Tibial artery (tissue), 4 donors: ENCODE results near the gene SLC6A2.

Experiments used
- DNase-seq, 2 donors: peaks; one replicate each; pipeline ENCODE4 v3.0.0-alpha.2; 2019
- H3K27ac ChIP-seq, 2 donors: fragments of 200-600 bp; sonication (generic) in 1 of 2; 1 replicate in 1 of 2; 2 replicates in 1 of 2; pipeline ENCODE4 v1.5.1; 2018 to 2019; ENCODE audit warnings: mild to moderate bottlenecking in 1 of 2
- H3K27me3 ChIP-seq, 2 donors: fragments of 200-600 bp; sonication (generic) in 1 of 2; one replicate each; pipeline versions ENCODE4 v1.5.1 to v1.6.0; 2016 to 2019
- H3K36me3 ChIP-seq, 3 donors: fragments of 200-600 bp; sonication (generic) in 2 of 3; one replicate each; pipeline ENCODE4 v1.5.1; 2016 to 2019; ENCODE audit warnings: mild to moderate bottlenecking in 2 of 3
- H3K4me1 ChIP-seq, 4 donors: fragments of 200-600 bp; sonication (generic) in 2 of 4; 1 replicate in 3 of 4; 2 replicates in 1 of 4; pipeline ENCODE4 v1.5.1; 2016 to 2019
- H3K4me3 ChIP-seq, 2 donors: fragments of 200-600 bp; sonication (generic) in 1 of 2; 1 replicate in 1 of 2; 2 replicates in 1 of 2; pipeline ENCODE4 v1.5.1; 2018 to 2019; ENCODE audit warnings: mild to moderate bottlenecking in 2 of 2
- H3K9me3 ChIP-seq, 3 donors: fragments of 200-600 bp; sonication (generic) in 1 of 3; one replicate each; pipeline ENCODE4 v1.5.1; 2016 to 2019
- CTCF ChIP-seq, 2 experiments: fragments of 200-600 bp in 1 of 2; fragments of 450-650 bp in 1 of 2; IDR thresholded peaks; one replicate each; pipeline ENCODE4 v1.5.1; 2017 to 2019; ENCODE audit warnings: antibody characterized with exemption in 2 of 2, mild to moderate bottlenecking in 1 of 2, moderate library complexity in 1 of 2
- intact Hi-C: fragments of 100-400 bp; cut with DNase I; formaldehyde crosslinking; loops from one replicate; pipeline ENCODE4 v1.15.0; 2023; ENCODE audit warnings: low total_unique reads

The SLC6A2 gene

GRCh38 chr16:55672471-55672870, 16.7 kb downstream of the SLC6A2 start:
- DNase-seq: peak in 1 of 2 donors; percentile 23
- no peaks in the 10 kb centered on the region for H3K27me3 ChIP-seq
- no peaks in the 10 kb centered on the region for H3K9me3 ChIP-seq
- H3K4me3 ChIP-seq: no peak overlapping the region
- no peak overlapping the region for H3K27ac ChIP-seq
- intact Hi-C loops: no loop called here
- no peaks in the 10 kb centered on the region for H3K36me3 ChIP-seq
- TF ChIP-seq CTCF (IDR thresholded peaks at IDR 0.05): no peak
- H3K4me1 ChIP-seq: no peaks in the 10 kb centered on the region

GRCh38 chr16:55678161-55678821, 22.5 kb downstream of the SLC6A2 start:
- DNase-seq: no peak
- Histone ChIP-seq H3K4me1 (no peaks in the 10 kb centered on the region), H3K36me3 (no peaks in the 10 kb centered on the region), H3K9me3 (no peaks in the 10 kb centered on the region), H3K27ac (no peak overlapping the region), H3K27me3 (no peaks in the 10 kb centered on the region), H3K4me3 (no peak overlapping the region)
- no peak for TF ChIP-seq CTCF (IDR thresholded peaks at IDR 0.05)
- intact Hi-C loops: no loop called here

- no peaks in the 10 kb centered on the region for H3K27me3 ChIP-seq
- H3K4me1 ChIP-seq: no peaks in the 10 kb centered on the region
- H3K36me3 ChIP-seq: no peaks in the 10 kb centered on the region
- peaks cover 0 to 8% (median 0%) of the 10 kb centered on the region in 3 donors for H3K9me3 ChIP-seq
- no peak for TF ChIP-seq CTCF (IDR thresholded peaks at IDR 0.05)
- DNase-seq: no peak
- intact Hi-C loops: loop anchor here (10.0 kb wide), 1 partner anchor 57 kb away; no protein-coding TSS in a partner anchor
- no peak overlapping the region for H3K27ac ChIP-seq
- no peak overlapping the region for H3K4me3 ChIP-seq
These were observed 26.3 kb downstream of the SLC6A2 start for GRCh38 chr16:55682086-55682485.

GRCh38 chr16:55685973-55686372, 30.2 kb downstream of the SLC6A2 start:
- no peak for TF ChIP-seq CTCF (IDR thresholded peaks at IDR 0.05)
- Histone ChIP-seq H3K9me3 (peaks cover 0 to 8% (median 0%) of the 10 kb centered on the region in 3 donors), H3K4me3 (no peak overlapping the region), H3K27me3 (peaks cover 0 to 4% of the 10 kb centered on the region in 2 donors), H3K27ac (no peak overlapping the region), H3K36me3 (no peaks in the 10 kb centered on the region), H3K4me1 (no peaks in the 10 kb centered on the region)
- intact Hi-C loops: loop anchor here (10.0 kb wide), 1 partner anchor 61 kb away; no protein-coding TSS in a partner anchor
- DNase-seq: no peak

- peaks cover 0 to 4% of the 10 kb centered on the region in 2 donors for H3K27me3 ChIP-seq
- no peaks in the 10 kb centered on the region for H3K4me1 ChIP-seq
- H3K36me3 ChIP-seq: no peaks in the 10 kb centered on the region
- H3K4me3 ChIP-seq: no peak overlapping the region
- intact Hi-C loops: loop anchor here (10.0 kb wide), 1 partner anchor 62 kb away; no protein-coding TSS in a partner anchor
- DNase-seq: no peak
- H3K27ac ChIP-seq: no peak overlapping the region
- no peak for TF ChIP-seq CTCF (IDR thresholded peaks at IDR 0.05)
- H3K9me3 ChIP-seq: peaks cover 0 to 8% (median 0%) of the 10 kb centered on the region in 3 donors
These were observed 30.9 kb downstream of the SLC6A2 start for GRCh38 chr16:55686671-55687070.
